ENCODE results near the gene DCST1. TPM values are rescaled to one million over a fixed set of nuclear protein-coding genes. Genes with fewer than 3 reads are reported as not detected.

DCST1 gene
- total RNA-seq, 1 donor from 2014 or later = not detected

DNA sequence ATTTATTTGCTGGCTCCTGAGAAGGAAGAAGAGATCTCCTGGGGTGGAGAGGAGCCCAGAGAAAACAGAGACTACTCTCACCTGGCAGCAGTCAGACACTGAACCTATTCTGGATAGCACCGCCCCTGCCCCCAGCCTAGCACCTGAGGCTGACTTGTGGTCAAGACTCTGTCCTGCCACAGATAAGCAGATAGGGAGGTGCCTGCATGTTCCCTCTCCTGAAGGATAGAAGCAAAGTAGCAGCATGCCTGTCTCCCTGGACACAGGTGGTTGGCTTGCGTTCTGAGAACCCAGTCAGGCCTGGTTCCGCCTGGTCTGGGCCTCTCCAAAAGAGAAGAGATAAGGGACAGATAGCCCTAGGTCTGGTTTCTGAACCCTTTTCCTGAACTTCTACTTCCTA, 43.7 kb downstream of the DCST1 start:
- DNase-seq (ENCODE audit: low read depth) (no peak), FAIRE-seq (no peak)
- TF ChIP-seq, protein P1, sequence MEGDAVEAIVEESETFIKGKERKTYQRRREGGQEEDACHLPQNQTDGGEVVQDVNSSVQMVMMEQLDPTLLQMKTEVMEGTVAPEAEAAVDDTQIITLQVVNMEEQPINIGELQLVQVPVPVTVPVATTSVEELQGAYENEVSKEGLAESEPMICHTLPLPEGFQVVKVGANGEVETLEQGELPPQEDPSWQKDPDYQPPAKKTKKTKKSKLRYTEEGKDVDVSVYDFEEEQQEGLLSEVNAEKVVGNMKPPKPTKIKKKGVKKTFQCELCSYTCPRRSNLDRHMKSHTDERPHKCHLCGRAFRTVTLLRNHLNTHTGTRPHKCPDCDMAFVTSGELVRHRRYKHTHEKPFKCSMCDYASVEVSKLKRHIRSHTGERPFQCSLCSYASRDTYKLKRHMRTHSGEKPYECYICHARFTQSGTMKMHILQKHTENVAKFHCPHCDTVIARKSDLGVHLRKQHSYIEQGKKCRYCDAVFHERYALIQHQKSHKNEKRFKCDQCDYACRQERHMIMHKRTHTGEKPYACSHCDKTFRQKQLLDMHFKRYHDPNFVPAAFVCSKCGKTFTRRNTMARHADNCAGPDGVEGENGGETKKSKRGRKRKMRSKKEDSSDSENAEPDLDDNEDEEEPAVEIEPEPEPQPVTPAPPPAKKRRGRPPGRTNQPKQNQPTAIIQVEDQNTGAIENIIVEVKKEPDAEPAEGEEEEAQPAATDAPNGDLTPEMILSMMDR (IDR thresholded peaks at IDR 0.05; ENCODE audit: insufficient read depth, low read length, severe bottlenecking) = no peak
- H3K27me3 ChIP-seq (ENCODE audit: control insufficient read depth, insufficient read depth, low read length) = peaks cover 9% of the 10 kb centered on the region
- no peaks in the 10 kb centered on the region for H3K36me3 ChIP-seq (ENCODE audit: control insufficient read depth, insufficient read depth, low read length)
- H3K4me3 ChIP-seq (ENCODE audit: low read depth, low read length) = no peak overlapping the region

DNA sequence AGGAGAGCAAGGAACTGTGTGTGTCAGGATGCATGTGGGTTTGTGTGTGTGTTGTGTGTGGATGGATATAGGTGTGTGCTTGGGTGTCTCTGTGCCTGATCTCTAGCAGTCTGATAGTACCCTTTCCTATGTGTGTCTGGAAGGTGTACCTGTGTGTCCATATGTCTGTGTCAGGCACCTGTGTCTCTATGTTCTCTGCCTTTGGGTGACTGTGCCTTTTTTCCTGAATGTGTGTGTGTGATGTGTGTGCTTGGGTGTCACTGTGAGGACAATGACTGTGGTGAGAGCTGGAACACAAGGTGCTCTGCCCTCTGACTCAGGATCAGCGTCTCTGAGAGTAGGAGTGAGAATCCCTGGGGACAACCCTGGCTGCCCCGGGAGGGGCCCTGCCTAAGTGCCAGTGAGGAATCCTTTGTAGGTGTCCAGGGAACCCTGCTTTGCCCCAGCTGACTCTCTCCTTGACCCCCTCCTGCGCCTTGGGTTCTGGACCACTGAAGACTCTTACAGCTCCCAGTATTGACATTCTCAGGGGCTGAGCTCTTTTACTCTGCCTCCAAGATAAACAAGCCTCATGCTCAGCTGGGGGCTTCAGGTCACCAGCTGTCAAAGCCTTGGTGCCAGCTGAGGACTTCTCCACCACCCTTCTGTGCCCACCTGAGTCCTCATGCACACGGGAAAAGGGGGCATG, 44.3 kb downstream of the DCST1 start:
- DNase-seq (ENCODE audit: low read depth) (no peak), FAIRE-seq (no peak)
- Histone ChIP-seq H3K36me3 (ENCODE audit: control insufficient read depth, insufficient read depth, low read length) (no peaks in the 10 kb centered on the region), H3K4me3 (ENCODE audit: low read depth, low read length) (no peak overlapping the region), H3K27me3 (ENCODE audit: control insufficient read depth, insufficient read depth, low read length) (peaks cover 9% of the 10 kb centered on the region)
- TF ChIP-seq, protein P1 (IDR thresholded peaks at IDR 0.05; ENCODE audit: insufficient read depth, low read length, severe bottlenecking) = no peak

DNA sequence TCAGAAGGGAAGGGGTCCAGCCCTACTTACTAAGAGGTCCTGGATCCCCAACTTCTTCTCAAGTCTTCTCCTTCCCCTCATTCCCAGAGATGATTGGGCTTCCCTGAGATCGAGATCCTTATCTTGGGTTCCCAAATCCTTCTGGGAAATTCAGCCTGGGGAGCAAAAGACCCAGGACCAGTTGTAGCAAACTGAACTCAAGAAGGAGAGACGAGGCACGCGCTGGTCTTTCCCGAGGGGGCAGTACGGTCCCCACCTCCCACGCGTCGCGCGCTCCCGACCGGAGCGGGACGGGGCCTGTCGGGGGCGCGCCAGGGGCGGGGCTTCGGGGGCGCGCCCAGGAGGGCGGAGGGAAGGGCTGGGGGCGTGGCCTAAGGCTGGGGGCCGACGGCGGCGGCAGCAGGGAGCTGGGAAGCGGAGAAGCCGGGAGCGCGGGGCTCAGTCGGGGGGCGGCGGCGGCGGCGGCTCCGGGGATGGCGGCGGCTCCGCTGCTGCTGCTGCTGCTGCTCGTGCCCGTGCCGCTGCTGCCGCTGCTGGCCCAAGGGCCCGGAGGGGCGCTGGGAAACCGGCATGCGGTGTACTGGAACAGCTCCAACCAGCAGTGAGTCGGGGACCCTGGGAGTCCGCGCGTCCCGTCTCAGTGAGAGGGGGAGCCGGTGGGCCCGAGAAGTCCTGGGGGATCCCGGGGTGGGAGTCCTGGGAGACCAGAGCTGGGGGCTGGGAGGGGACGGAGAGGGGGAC, 45.0 kb downstream of the DCST1 start, which contains the start of gene EFNA3:
TSS of gene EFNA3 (plus strand) at position 369 of the 741 bp plus-strand sequence. CDS start at position 474, 105 bp downstream.
- no peak for FAIRE-seq
- DNase-seq (ENCODE audit: low read depth) = no peak
- H3K4me3 ChIP-seq (ENCODE audit: low read depth, low read length) = peak within 1 kb of the TSS; percentile 54
- H3K27me3 ChIP-seq (ENCODE audit: control insufficient read depth, insufficient read depth, low read length) = peaks cover 9% of the 10 kb centered on the region
- TF ChIP-seq, protein P1 (IDR thresholded peaks at IDR 0.05; ENCODE audit: insufficient read depth, low read length, severe bottlenecking) = no peak
- no peaks in the 10 kb centered on the region for H3K36me3 ChIP-seq (ENCODE audit: control insufficient read depth, insufficient read depth, low read length)

DNA sequence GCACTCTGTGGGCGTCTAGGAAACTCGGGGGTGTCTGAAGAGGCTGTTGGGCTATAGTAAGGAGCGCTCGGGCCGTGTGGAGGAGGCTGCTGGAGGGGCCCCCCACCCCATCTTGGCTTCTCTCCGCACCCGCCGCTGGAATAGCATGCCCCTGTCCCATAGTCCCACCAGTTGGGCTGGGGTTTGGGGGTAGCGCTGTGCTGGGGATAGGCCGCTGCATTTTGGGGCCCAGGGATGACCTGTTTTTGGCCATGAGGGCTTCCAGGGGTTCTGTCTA, 45.5 kb downstream of the DCST1 start:
- Histone ChIP-seq H3K27me3 (ENCODE audit: control insufficient read depth, insufficient read depth, low read length) (peaks cover 9% of the 10 kb centered on the region), H3K36me3 (ENCODE audit: control insufficient read depth, insufficient read depth, low read length) (no peaks in the 10 kb centered on the region), H3K4me3 (ENCODE audit: low read depth, low read length) (peak overlapping the region; percentile 54)
- FAIRE-seq (no peak), DNase-seq (ENCODE audit: low read depth) (no peak)
- TF ChIP-seq, protein P1 (IDR thresholded peaks at IDR 0.05; ENCODE audit: insufficient read depth, low read length, severe bottlenecking) = no peak

DNA sequence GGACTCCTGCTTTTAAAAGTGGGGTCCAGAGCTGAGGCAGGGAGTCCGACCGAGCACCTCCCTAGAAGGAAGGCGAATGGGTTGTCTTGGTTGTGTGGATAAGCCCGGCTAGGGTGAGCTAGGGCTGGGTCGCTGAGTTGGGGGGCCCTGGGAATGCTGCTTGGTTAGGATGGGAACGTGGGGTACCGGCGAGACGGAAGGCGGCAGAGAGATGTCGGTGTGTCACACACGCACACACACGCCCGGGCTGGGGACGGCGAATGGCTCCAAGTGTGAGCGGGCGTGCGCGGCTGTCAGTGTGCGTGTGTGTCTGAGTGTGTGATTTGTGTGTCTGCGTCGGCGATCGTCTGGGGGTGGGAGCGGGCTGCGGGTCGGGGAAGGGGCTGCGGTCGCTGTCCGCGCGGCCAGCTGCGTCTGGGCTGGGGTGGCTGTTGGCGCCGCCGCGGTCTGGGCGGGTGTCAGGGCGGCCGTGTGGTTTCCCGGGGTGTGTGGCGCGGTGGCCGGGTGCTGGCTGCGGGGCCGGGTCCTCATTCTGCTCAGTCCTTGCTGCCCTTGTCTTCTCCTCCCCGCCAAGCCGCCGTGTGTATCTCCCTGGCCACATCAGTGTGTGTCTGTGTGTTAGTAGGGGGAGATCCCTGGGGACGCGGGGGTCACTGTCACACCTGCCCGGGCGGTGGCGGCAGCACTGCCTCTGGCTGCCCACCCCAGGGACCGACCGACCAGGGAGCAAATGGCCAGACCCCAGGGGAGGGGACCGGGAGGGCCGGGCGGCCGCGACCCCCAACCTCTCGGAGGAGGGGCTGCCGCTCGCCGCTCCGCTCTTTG, 46.1 kb downstream of the DCST1 start:
- Histone ChIP-seq H3K36me3 (ENCODE audit: control insufficient read depth, insufficient read depth, low read length) (no peaks in the 10 kb centered on the region), H3K4me3 (ENCODE audit: low read depth, low read length) (peak overlapping the region; percentile 54), H3K27me3 (ENCODE audit: control insufficient read depth, insufficient read depth, low read length) (peaks cover 9% of the 10 kb centered on the region)
- TF ChIP-seq, protein P1 (IDR thresholded peaks at IDR 0.05; ENCODE audit: insufficient read depth, low read length, severe bottlenecking) = no peak
- no peak for FAIRE-seq
- no peak for DNase-seq (ENCODE audit: low read depth)
